Measurements from ENCODE around the gene PLEKHA4. TPM values are rescaled to one million over a fixed set of nuclear protein-coding genes. Genes with fewer than 3 reads are reported as not detected.
A peak's percentile ranks its signal among the peaks of the same experiment; 100 is the strongest.

PLEKHA4 gene
- total and polyA plus RNA-seq, 9 of the 15 experiments (the other 6 are each of a cell fraction or from before 2014, with no cell fraction given) = 0.07 to 30.8 (median 11.4) TPM

DNA sequence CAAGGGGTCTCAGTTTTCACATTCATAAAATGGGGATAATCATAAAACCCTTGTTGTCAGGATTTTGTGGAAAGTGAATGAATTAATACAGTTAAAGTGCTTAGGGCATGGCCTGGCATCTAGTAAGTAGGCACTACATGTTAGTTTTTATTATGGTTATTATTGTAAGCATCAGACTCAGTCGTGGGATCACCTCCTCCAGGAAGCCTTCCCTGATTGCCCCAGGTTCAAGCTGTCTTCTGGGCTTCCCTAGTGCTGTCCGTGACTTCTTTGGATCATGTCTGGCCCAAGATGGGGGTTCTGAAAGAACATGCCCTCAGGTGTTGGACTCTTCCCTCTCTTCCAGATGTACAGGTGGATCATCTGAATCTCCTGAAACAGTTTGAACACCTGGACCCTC lies 42.4 kb upstream of the PLEKHA4 start (continued):
- TF ChIP-seq, protein P1, sequence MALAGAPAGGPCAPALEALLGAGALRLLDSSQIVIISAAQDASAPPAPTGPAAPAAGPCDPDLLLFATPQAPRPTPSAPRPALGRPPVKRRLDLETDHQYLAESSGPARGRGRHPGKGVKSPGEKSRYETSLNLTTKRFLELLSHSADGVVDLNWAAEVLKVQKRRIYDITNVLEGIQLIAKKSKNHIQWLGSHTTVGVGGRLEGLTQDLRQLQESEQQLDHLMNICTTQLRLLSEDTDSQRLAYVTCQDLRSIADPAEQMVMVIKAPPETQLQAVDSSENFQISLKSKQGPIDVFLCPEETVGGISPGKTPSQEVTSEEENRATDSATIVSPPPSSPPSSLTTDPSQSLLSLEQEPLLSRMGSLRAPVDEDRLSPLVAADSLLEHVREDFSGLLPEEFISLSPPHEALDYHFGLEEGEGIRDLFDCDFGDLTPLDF (CRISPR knock-in tag; IDR thresholded peaks at IDR 0.05) = no peak
- TF ChIP-seq ZNF124 (CRISPR knock-in tag; IDR thresholded peaks at IDR 0.05) (no peak), SMARCA5 (IDR thresholded peaks at IDR 0.05) (peak; percentile 92), ZKSCAN8 (CRISPR knock-in tag; IDR thresholded peaks at IDR 0.05) (no peak), RBM25 (IDR thresholded peaks at IDR 0.05; ENCODE audit: low read depth, low read length, severe bottlenecking) (peak; percentile 97), ZNF436 (CRISPR knock-in tag; IDR thresholded peaks at IDR 0.05) (peak; percentile 61), ZNF165 (CRISPR knock-in tag; IDR thresholded peaks at IDR 0.05; ENCODE audit: borderline replicate concordance) (no peak), CEBPB (tag; IDR thresholded peaks at IDR 0.05) (no peak), ZFP36 (IDR thresholded peaks at IDR 0.05; ENCODE audit: low read depth, low read length, partially characterized antibody) (peak; percentile 99), POLR3A (IDR thresholded peaks at IDR 0.05; ENCODE audit: borderline replicate concordance, extremely low read depth, insufficient read depth, insufficient read length) (no peak), HMG20B (CRISPR knock-in tag; IDR thresholded peaks at IDR 0.05) (no peak), DACH1 (IDR thresholded peaks at IDR 0.05; ENCODE audit: partially characterized antibody) (no peak), ILF3 (IDR thresholded peaks at IDR 0.05; ENCODE audit: borderline replicate concordance) (no peak), MED1 (CRISPR knock-in tag; IDR thresholded peaks at IDR 0.05; ENCODE audit: borderline replicate concordance) (no peak), LEF1 (IDR thresholded peaks at IDR 0.05) (no peak), KDM1A (IDR thresholded peaks at IDR 0.05) (peak; percentile 56 to 59)
- TF ChIP-seq, protein P2, sequence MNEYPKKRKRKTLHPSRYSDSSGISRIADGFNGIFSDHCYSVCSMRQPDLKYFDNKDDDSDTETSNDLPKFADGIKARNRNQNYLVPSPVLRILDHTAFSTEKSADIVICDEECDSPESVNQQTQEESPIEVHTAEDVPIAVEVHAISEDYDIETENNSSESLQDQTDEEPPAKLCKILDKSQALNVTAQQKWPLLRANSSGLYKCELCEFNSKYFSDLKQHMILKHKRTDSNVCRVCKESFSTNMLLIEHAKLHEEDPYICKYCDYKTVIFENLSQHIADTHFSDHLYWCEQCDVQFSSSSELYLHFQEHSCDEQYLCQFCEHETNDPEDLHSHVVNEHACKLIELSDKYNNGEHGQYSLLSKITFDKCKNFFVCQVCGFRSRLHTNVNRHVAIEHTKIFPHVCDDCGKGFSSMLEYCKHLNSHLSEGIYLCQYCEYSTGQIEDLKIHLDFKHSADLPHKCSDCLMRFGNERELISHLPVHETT (CRISPR knock-in tag; conservative IDR thresholded peaks at IDR 0.05 in 1 of 2, IDR thresholded peaks at IDR 0.05 in 1 of 2) = no peak
- TF ChIP-seq, protein P3, sequence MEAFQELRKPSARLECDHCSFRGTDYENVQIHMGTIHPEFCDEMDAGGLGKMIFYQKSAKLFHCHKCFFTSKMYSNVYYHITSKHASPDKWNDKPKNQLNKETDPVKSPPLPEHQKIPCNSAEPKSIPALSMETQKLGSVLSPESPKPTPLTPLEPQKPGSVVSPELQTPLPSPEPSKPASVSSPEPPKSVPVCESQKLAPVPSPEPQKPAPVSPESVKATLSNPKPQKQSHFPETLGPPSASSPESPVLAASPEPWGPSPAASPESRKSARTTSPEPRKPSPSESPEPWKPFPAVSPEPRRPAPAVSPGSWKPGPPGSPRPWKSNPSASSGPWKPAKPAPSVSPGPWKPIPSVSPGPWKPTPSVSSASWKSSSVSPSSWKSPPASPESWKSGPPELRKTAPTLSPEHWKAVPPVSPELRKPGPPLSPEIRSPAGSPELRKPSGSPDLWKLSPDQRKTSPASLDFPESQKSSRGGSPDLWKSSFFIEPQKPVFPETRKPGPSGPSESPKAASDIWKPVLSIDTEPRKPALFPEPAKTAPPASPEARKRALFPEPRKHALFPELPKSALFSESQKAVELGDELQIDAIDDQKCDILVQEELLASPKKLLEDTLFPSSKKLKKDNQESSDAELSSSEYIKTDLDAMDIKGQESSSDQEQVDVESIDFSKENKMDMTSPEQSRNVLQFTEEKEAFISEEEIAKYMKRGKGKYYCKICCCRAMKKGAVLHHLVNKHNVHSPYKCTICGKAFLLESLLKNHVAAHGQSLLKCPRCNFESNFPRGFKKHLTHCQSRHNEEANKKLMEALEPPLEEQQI (IDR thresholded peaks at IDR 0.05) = no peak
- TF ChIP-seq, protein P4, sequence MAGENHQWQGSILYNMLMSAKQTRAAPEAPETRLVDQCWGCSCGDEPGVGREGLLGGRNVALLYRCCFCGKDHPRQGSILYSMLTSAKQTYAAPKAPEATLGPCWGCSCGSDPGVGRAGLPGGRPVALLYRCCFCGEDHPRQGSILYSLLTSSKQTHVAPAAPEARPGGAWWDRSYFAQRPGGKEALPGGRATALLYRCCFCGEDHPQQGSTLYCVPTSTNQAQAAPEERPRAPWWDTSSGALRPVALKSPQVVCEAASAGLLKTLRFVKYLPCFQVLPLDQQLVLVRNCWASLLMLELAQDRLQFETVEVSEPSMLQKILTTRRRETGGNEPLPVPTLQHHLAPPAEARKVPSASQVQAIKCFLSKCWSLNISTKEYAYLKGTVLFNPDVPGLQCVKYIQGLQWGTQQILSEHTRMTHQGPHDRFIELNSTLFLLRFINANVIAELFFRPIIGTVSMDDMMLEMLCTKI (IDR thresholded peaks at IDR 0.05; ENCODE audit: partially characterized antibody) = no peak
- TF ChIP-seq, protein P5, sequence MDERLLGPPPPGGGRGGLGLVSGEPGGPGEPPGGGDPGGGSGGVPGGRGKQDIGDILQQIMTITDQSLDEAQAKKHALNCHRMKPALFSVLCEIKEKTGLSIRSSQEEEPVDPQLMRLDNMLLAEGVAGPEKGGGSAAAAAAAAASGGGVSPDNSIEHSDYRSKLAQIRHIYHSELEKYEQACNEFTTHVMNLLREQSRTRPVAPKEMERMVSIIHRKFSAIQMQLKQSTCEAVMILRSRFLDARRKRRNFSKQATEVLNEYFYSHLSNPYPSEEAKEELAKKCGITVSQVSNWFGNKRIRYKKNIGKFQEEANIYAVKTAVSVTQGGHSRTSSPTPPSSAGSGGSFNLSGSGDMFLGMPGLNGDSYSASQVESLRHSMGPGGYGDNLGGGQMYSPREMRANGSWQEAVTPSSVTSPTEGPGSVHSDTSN (CRISPR knock-in tag; IDR thresholded peaks at IDR 0.05; ENCODE audit: low read depth) = no peak
- TF ChIP-seq, protein P5 (tag; conservative IDR thresholded peaks at IDR 0.05; ENCODE audit: low read depth) = no peak
